NCI-H82 treated with DMSO at 0.1 percent for 48 hours (cell line): ENCODE data around the gene NAB1.
"Not testable (repeated sequence)": the region's sequence is repeated elsewhere in the genome, so short reads cannot be mapped to it uniquely, and the experiment has no call there.

ENCODE experiments used
- DNase-seq: peaks from one replicate; lab custom pipeline; 2025; ENCODE audit not compliant: unreplicated experiment; lab: John Stamatoyannopoulos, UW

The NAB1 gene

DNA sequence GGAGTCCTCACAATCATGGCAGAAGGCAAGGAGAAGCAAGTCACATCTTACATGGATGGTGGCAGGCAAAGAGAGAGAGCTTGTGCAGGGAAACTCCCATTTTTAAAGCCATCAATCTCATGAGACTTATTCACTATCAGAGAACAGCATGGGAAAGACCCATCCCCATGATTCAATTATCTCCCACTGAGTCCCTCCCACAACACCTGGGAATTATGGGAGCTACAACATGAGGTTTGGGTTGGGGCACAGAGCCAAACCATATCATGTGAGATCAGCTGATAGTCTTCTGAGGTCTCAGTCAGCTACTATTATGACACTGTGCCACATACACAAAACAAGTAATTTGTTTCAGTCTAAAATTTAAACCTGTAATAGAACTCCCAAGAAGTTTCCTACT lies 59.8 kb downstream of the NAB1 start:
- not testable (repeated sequence) for DNase-seq

- DNase-seq: no peak
These were observed 62.2 kb downstream of the NAB1 start for GRCh38 chr2:190711069-190711468.

GRCh38 chr2:190713471-190713870 lies 64.6 kb downstream of the NAB1 start:
- DNase-seq: no peak

DNA sequence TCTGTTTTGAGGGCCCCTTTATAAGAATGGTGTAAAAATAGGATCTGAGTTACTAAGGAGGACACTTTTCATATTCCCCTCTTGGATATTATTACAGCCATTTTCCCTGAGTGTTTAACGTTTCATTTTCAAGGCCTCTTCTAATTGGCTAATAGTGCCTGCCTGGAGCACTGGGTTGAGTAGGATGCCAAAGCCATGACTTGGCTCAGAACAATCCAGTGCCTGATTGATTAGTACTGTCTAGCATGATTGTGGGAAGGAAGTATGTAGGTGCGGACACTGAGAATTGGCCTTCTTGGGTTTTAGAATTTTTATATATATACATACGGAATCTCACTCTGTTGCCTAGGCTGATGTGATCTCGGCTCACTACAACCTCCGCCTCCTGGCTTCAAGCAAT lies 66.1 kb downstream of the NAB1 start:
- DNase-seq: no peak

DNA sequence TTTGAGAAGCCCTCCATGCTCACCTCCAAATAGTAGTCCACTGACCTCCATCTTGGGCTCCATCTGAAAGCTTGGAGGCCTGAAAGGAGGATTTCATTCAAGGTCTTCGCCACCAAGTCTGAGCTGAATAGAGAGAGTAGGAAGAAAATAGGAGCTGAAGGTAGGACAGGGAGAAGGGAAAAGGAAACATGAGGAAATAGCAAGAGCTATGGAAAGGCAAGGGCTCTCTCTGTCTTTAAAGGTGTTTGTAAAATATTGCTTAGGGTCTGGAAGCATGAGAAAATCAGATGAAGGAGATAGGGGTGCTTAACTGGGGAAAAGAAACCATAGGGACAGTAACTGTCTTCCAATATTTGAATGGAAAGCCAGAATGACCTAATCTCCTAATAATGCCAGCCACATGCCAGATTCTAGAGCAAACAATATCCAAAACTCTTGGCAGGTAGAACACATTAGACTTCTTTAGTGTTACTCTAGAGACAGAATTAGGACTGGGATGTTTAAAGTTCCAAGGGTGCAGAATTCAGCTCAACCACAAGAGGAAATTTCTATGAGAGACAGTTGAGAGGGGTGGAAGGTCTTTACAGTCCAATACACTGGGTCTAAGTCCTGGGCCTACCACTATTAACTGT lies 67.4 kb downstream of the NAB1 start:
- DNase-seq: no peak

DNA sequence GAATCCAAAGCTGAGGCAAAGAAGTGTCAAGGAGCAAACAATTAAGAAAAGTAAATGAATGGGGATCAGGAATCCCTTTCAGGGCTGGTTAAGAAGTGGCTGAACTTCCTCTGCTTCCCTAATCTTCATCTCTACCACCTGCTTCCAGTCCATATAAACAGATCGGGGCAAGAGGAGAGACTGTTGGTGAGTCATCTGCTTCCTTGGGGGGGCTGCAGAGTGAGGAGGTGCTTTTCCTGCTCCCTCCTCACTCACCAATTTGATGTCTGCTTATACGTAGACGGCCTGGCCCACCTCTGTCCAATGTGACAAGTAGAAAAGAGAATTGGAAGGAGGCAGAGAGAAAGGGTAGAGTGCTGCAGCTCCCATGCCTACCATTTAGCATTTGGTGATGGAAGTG lies 68.4 kb downstream of the NAB1 start:
- DNase-seq: no peak

- no peak for DNase-seq
These were observed 69.1 kb downstream of the NAB1 start for GRCh38 chr2:190717764-190718651.

- DNase-seq: no peak
These were observed 70.0 kb downstream of the NAB1 start for GRCh38 chr2:190718652-190719526.

DNA sequence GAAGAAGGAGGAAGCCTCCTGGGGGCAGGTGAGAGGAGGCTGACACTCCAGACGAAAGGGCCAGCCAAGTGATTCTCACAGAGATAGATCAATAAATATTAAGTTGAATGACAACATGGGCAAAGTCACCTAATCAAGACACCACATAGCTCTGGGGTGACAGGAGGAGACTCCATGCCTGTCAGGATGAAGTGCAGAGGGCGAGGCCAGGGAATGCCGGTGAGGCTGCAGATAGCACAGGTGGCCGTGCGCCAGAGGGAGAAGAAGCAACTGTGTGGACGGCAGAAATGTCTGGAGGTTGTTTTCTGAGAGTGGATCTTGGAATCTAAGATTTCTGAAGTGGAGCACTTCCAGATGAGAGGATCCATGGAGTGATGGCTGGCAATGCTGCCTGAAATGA lies 71.4 kb downstream of the NAB1 start:
- no peak for DNase-seq

DNA sequence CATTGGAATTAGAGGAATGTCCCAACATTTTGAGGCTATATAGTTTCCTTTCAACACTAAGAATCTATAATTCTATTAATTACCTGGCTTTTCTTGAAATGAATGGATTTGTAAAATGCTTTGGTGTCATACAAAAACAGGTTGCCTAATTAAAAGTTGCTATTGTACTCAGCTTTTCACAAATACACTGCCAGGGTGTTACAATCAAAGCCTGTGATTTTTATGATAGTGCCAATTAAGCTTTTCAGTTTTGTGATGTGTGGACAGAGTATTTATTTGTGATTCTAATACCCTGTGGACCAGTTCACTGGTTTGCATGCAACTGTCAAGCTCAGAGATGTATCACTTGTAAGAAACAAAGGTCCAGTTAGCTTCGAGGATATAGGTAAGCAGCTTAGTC lies 71.8 kb downstream of the NAB1 start:
- no peak for DNase-seq

GRCh38 chr2:190722061-190722759 lies 73.3 kb downstream of the NAB1 start:
- no peak for DNase-seq

DNA sequence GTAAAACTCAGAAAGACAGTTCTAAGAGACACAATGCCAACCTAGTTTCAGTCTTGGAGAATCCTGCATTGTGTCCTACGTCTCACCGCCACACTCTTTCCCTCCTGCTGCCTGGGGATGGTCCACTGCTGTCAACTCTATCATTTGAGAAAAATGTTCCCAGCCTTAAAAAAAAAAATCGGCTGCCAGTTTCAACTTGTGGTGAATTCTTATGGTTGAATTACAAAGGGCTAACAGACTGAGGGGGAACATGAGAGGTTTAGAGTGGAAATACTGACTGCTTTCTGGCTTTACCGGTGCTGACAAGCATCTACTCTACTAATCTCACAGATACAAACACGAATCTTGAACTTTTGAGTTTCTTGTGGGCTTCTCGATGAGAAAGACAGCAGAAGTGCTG lies 74.0 kb downstream of the NAB1 start:
- no peak for DNase-seq

GRCh38 chr2:190723397-190724090 lies 74.7 kb downstream of the NAB1 start:
- no peak for DNase-seq

- DNase-seq: no peak
These were observed 77.4 kb downstream of the NAB1 start for GRCh38 chr2:190726255-190726654.

DNA sequence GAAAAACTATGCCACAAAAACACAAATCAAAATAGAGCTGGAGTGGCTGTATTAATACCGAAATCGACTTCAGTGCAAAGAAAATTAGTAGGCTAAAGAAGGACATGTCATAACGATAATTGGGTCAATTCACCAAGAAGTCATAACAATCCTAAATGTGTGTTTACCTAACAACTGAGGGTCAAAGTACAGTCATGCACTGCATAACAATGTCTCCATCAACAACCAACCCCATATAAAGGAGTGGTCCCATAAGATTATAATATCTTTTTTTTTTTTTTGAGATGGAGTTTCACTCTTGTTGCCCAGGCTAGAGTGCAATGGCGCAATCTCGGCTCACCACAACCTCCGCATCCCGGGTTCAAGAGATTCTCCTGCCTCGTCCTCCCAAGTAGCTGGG lies 87.5 kb downstream of the NAB1 start:
- no peak for DNase-seq

DNA sequence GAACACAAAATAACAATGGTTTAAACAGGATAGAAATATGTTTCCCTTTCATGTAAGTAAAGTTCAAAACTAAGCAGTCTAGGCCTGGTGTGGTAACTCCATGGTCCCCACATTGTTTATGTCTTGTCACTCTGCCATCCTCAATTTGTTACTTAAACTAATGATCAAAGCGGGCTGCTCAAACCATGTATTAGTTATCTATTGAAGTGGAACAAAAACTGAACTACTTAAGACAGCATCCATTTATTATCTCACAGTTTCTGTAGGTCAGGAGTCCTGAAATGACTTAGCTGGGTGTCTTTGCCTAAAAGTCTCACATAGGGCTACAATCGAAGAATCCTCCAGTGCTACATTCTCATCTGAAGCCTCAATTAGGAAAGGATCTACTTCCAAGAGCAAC lies 91.6 kb downstream of the NAB1 start:
- DNase-seq: no peak
